HL-60 (cell line): Measurements from ENCODE around the gene KBTBD7.

ENCODE experiments used
- DNase-seq, 2 experiments: peaks; one replicate each; pipeline ENCODE4 v3.0.0-alpha.2; 2010 to 2020; ENCODE audit warnings: low read depth in 1 of 2, low spot score in 1 of 2
- H3K27ac ChIP-seq: fragments of 250-450 bp; sonication (Bioruptor Pico); replicated peaks from 2 replicates; pipeline ENCODE4 v1.5.1; 2020; ENCODE audit warnings: mild to moderate bottlenecking, moderate library complexity
- H3K27me3 ChIP-seq: fragments of 250-450 bp; sonication (Bioruptor Pico); 2 replicates; pipeline ENCODE4 v1.5.1; 2021; ENCODE audit warnings: mild to moderate bottlenecking, moderate library complexity; ENCODE audit not compliant: insufficient read depth, poor library complexity, severe bottlenecking
- H3K4me3 ChIP-seq: replicated peaks from 2 replicates; pipeline ENCODE4 v1.5.1; 2011; ENCODE audit warnings: mild to moderate bottlenecking, control low read depth, low read length; ENCODE audit not compliant: insufficient read depth
- CTCF ChIP-seq: IDR thresholded peaks from one replicate; pipeline ENCODE4 v1.5.1; 2011; ENCODE audit warnings: low read length, control low read depth, inconsistent platforms; ENCODE audit not compliant: insufficient read depth
- GABPA ChIP-seq: IDR thresholded peaks from 2 replicates; pipeline ENCODE4 v1.6.1; 2012; ENCODE audit warnings: low read depth
- POLR2AphosphoS5 ChIP-seq: IDR thresholded peaks from 2 replicates; pipeline ENCODE4 v1.6.1; 2012; ENCODE audit warnings: low read depth
- SPI1 ChIP-seq: IDR thresholded peaks from 2 replicates; pipeline ENCODE4 v1.6.1; 2012; ENCODE audit warnings: low read depth, mild to moderate bottlenecking, borderline replicate concordance
- long read RNA-seq: library from polyadenylated mRNA; unstranded; transcript quantifications from one replicate; pipeline ENCODE4 v2.0.0, GENCODE V29; 2020
- TF ChIP-seq, protein P1 (sequence below): IDR thresholded peaks from 2 replicates; pipeline ENCODE4 v1.6.1; 2012; ENCODE audit warnings: low read depth; ENCODE audit not compliant: insufficient replicate concordance

Gene KBTBD7, protein sequence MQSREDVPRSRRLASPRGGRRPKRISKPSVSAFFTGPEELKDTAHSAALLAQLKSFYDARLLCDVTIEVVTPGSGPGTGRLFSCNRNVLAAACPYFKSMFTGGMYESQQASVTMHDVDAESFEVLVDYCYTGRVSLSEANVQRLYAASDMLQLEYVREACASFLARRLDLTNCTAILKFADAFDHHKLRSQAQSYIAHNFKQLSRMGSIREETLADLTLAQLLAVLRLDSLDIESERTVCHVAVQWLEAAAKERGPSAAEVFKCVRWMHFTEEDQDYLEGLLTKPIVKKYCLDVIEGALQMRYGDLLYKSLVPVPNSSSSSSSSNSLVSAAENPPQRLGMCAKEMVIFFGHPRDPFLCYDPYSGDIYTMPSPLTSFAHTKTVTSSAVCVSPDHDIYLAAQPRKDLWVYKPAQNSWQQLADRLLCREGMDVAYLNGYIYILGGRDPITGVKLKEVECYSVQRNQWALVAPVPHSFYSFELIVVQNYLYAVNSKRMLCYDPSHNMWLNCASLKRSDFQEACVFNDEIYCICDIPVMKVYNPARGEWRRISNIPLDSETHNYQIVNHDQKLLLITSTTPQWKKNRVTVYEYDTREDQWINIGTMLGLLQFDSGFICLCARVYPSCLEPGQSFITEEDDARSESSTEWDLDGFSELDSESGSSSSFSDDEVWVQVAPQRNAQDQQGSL
- long read RNA-seq, full-length matches to known transcripts = 105 of 106 reads
- long read RNA-seq, partial matches to known transcripts = 0 of 106 reads
- long read RNA-seq, other reads (novel, unspliced or antisense) = 1 of 106 reads

- H3K4me3 ChIP-seq = peak within 1 kb of the TSS; percentile 62
- TF ChIP-seq, protein P1, sequence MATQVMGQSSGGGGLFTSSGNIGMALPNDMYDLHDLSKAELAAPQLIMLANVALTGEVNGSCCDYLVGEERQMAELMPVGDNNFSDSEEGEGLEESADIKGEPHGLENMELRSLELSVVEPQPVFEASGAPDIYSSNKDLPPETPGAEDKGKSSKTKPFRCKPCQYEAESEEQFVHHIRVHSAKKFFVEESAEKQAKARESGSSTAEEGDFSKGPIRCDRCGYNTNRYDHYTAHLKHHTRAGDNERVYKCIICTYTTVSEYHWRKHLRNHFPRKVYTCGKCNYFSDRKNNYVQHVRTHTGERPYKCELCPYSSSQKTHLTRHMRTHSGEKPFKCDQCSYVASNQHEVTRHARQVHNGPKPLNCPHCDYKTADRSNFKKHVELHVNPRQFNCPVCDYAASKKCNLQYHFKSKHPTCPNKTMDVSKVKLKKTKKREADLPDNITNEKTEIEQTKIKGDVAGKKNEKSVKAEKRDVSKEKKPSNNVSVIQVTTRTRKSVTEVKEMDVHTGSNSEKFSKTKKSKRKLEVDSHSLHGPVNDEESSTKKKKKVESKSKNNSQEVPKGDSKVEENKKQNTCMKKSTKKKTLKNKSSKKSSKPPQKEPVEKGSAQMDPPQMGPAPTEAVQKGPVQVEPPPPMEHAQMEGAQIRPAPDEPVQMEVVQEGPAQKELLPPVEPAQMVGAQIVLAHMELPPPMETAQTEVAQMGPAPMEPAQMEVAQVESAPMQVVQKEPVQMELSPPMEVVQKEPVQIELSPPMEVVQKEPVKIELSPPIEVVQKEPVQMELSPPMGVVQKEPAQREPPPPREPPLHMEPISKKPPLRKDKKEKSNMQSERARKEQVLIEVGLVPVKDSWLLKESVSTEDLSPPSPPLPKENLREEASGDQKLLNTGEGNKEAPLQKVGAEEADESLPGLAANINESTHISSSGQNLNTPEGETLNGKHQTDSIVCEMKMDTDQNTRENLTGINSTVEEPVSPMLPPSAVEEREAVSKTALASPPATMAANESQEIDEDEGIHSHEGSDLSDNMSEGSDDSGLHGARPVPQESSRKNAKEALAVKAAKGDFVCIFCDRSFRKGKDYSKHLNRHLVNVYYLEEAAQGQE = no peak
- TF ChIP-seq CTCF = no peak
- TF ChIP-seq GABPA = peak; percentile 43; the same call in 1 of the 2 replicates
- peak; percentile 78 for TF ChIP-seq POLR2AphosphoS5
- no peak for TF ChIP-seq SPI1
- H3K27ac ChIP-seq = peak within 1 kb of the TSS; percentile 89
- peak; percentile 78 to 97 for DNase-seq
- H3K27me3 ChIP-seq = no peaks in the 10 kb centered on the region
These were observed at the start of gene KBTBD7 for GRCh38 chr13:41193919-41194824. TSS of gene KBTBD7 (minus strand) at chr13:41194569. CDS start at chr13:41194257, 312 bp downstream.

- H3K27ac ChIP-seq = no peak overlapping the region
- TF ChIP-seq CTCF (no peak), GABPA (no peak), POLR2AphosphoS5 (no peak), SPI1 (no peak)
- TF ChIP-seq, protein P1 = no peak
- H3K27me3 ChIP-seq = no peaks in the 10 kb centered on the region
- H3K4me3 ChIP-seq = no peak overlapping the region
- no peak for DNase-seq
These were observed 47.3 kb upstream of the KBTBD7 start for GRCh38 chr13:41241626-41242025.

- Histone ChIP-seq H3K27ac (no peak overlapping the region), H3K27me3 (no peaks in the 10 kb centered on the region), H3K4me3 (no peak overlapping the region)
- no peak for DNase-seq
- TF ChIP-seq SPI1 = no peak
- no peak for TF ChIP-seq POLR2AphosphoS5
- TF ChIP-seq GABPA = no peak
- TF ChIP-seq, protein P1 = no peak
- TF ChIP-seq CTCF = no peak
These were observed 42.0 kb upstream of the KBTBD7 start for GRCh38 chr13:41236369-41236768.
